Measurements from ENCODE around the gene NSUN3. TPM values are rescaled to one million over a fixed set of nuclear protein-coding genes. Genes with fewer than 3 reads are reported as not detected.

NSUN3 gene
- total and polyA plus RNA-seq, 2 of the 8 experiments (the other 6 are each of a cell fraction or from before 2014, with no cell fraction given), result 2.1 to 5.1 TPM

- H3K4me1 ChIP-seq (replicated peaks in 1 of 4; ENCODE audit: control insufficient read depth in 3 of 4, insufficient read depth in 4 of 4, low read length in 3 of 4), result no peaks in the 10 kb centered on the region
- H3K18ac ChIP-seq (ENCODE audit: extremely low read depth, low read length), result no peak overlapping the region
- no peak overlapping the region for H3K27ac ChIP-seq (ENCODE audit: low read depth, low read length)
- ChIA-PET CTCF (ENCODE audit: partially characterized antibody) (no interaction called here), POLR2A (ENCODE audit: partially characterized antibody) (no interaction called here)
- H2BK120ac ChIP-seq (replicated peaks; ENCODE audit: low read depth, low read length), result no peak overlapping the region
- H3K36me3 ChIP-seq (ENCODE audit: control insufficient read depth in 2 of 4, insufficient read depth in 4 of 4, low read length in 3 of 4), result peaks cover 0 to 5% (median 3%) of the 10 kb centered on the region in 4 experiments; a peak in 4 of 8 replicates
- DNase-seq (ENCODE audit: low read depth in 1 of 2, low spot score in 2 of 2) (no peak), FAIRE-seq (no peak)
- H4K20me1 ChIP-seq (replicated peaks in 1 of 2; ENCODE audit: control insufficient read depth in 1 of 2, insufficient read depth in 2 of 2, low read length in 2 of 2), result no peaks in the 10 kb centered on the region
- H3K23ac ChIP-seq (ENCODE audit: insufficient read length), result no peak overlapping the region
- TF ChIP-seq RXRA (IDR thresholded peaks at IDR 0.05; ENCODE audit: insufficient read depth, low read depth, low read length), result no peak
- no peak for TF ChIP-seq HDAC2 (IDR thresholded peaks at IDR 0.05; ENCODE audit: borderline replicate concordance in 1 of 2, low read depth in 2 of 2, low read length in 2 of 2)
- no peak for TF ChIP-seq TCF12 (IDR thresholded peaks at IDR 0.05; ENCODE audit: low read depth, low read length)
- no peak for TF ChIP-seq KDM1A (IDR thresholded peaks at IDR 0.05; ENCODE audit: borderline replicate concordance, low read length)
- no peak for TF ChIP-seq TAF1 (IDR thresholded peaks at IDR 0.05; ENCODE audit: low read depth, low read length)
- no peak for TF ChIP-seq SP2 (IDR thresholded peaks at IDR 0.05; ENCODE audit: low read length)
- TF ChIP-seq PHF8 (conservative IDR thresholded peaks at IDR 0.05; ENCODE audit: low read depth, low read length), result no peak
- no peak overlapping the region for H3K4me2 ChIP-seq (ENCODE audit: insufficient read depth in 1 of 2, low read depth in 2 of 2, low read length in 2 of 2)
- H4K91ac ChIP-seq (replicated peaks; ENCODE audit: insufficient read length, low read length), result no peak overlapping the region
- no peak overlapping the region for H3K4ac ChIP-seq (replicated peaks; ENCODE audit: insufficient read length, low read depth, low read length)
- no peak overlapping the region for H2BK5ac ChIP-seq (ENCODE audit: low read depth, low read length)
- H4K8ac ChIP-seq (ENCODE audit: extremely low read depth, insufficient read depth, low read length), result no peak overlapping the region
- H3K79me1 ChIP-seq (ENCODE audit: low read depth, low read length), result no peaks in the 10 kb centered on the region
- H2BK12ac ChIP-seq (ENCODE audit: low read depth, low read length), result no peak overlapping the region
- H3K4me3 ChIP-seq (ENCODE audit: extremely low read depth in 1 of 4, insufficient read depth in 2 of 4, low read depth in 3 of 4, low read length in 4 of 4), result no peak overlapping the region
- H3K23me2 ChIP-seq (ENCODE audit: low read depth, low read length), result no peaks in the 10 kb centered on the region
- H2AFZ ChIP-seq (ENCODE audit: low read length), result no peak overlapping the region
- H3K27me3 ChIP-seq (replicated peaks in 1 of 4; ENCODE audit: control insufficient read depth in 3 of 4, extremely low read depth in 1 of 4, insufficient read depth in 3 of 4, low read length in 3 of 4), result no peaks in the 10 kb centered on the region
- H2AK5ac ChIP-seq (ENCODE audit: low read depth, low read length), result no peak overlapping the region
- no peak overlapping the region for H2BK20ac ChIP-seq (ENCODE audit: low read length)
- H3K14ac ChIP-seq (ENCODE audit: insufficient read length), result no peak overlapping the region
- H3K56ac ChIP-seq (replicated peaks; ENCODE audit: insufficient read length, low read depth, low read length), result no peak overlapping the region
- no peak overlapping the region for H3K9ac ChIP-seq (replicated peaks in 1 of 4; ENCODE audit: extremely low read depth in 1 of 4, low read depth in 3 of 4, low read length in 3 of 4)
- WGBS, 2 experiments (ENCODE audit: extremely low coverage in 1 of 2, insufficient coverage in 1 of 2, insufficient read length in 1 of 2, insufficient replicate concordance in 2 of 2, low coverage in 1 of 2, low lambda C conversion rate in 2 of 2, missing lambda C conversion rate in 1 of 2), result 93% methylated on average over 1 of the region's 1 CpG; no CpG with 5 or more reads in 1 of the 2 experiments
- no peaks in the 10 kb centered on the region for H3K79me2 ChIP-seq (ENCODE audit: control insufficient read depth in 1 of 2, insufficient read depth in 2 of 2, low read length in 2 of 2)
- no peaks in the 10 kb centered on the region for H3K9me3 ChIP-seq (ENCODE audit: insufficient read depth in 2 of 2, low read depth in 1 of 2, low read length in 1 of 2)
- no peak overlapping the region for H2BK15ac ChIP-seq (ENCODE audit: low read length)
- H4K5ac ChIP-seq (ENCODE audit: insufficient read length, low read depth, low read length), result no peak overlapping the region
Observed at GRCh38 chr3:94099311-94099710, 36.5 kb downstream of the NSUN3 start.
